ENCODE data around the gene DENND2C. TPM values are rescaled to one million over a fixed set of nuclear protein-coding genes. Genes with fewer than 3 reads are reported as not detected.
A peak's percentile ranks its signal among the peaks of the same experiment; 100 is the strongest.

DENND2C gene
- total and polyA plus RNA-seq, 4 experiments from 2014 or later: 0.45 to 0.78 (median 0.66) TPM

DNA sequence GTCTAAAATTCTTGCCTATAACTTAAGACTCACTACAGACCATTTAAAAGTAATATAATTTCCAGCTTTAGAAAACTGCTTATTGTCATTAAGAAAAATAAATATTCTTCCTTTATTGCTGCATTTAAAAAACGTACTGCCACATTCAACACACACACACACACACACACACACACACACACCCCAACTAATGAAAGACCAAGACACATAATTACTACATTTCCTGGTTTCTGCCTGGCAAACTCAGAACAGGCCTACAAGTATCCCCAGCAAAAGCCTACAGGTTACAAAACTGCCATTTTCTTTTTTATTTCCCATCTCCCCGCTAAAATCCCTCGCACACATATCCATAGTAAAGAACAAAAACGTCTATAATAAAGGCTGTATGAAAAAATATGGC is 1.5 kb downstream of the DENND2C start:
- H3K9me3 Mint-ChIP-seq: no peaks in the 10 kb centered on the region
- H3K36me3 ChIP-seq (ENCODE audit: insufficient read depth, low read length): no peaks in the 10 kb centered on the region
- no peak overlapping the region for H3K27ac ChIP-seq (ENCODE audit: low read depth, low read length)
- H3K4me1 ChIP-seq (ENCODE audit: insufficient read depth, low read length): peaks cover 7% of the 10 kb centered on the region
- H3K9me3 ChIP-seq (ENCODE audit: control insufficient read depth in 1 of 2, low read length in 2 of 2): no peaks in the 10 kb centered on the region
- H3K4me1 Mint-ChIP-seq: peaks cover 6 to 14% (median 10%) of the 10 kb centered on the region in 4 donors
- H3K27me3 ChIP-seq (ENCODE audit: insufficient read depth, low read length): no peaks in the 10 kb centered on the region
- no peak for DNase-seq
- H3K27ac Mint-ChIP-seq: no peak overlapping the region
- H3K4me3 Mint-ChIP-seq: peak overlapping the region in 2 of 8 donors; percentile 5 to 46
- H3K36me3 Mint-ChIP-seq: peaks cover 0 to 2% of the 10 kb centered on the region in 2 donors
- POLR2A ChIA-PET (ENCODE audit: partially characterized antibody): no interaction called here
- H3K4me3 ChIP-seq (ENCODE audit: low read length in 2 of 2): no peak overlapping the region
- peaks cover 4 to 5% of the 10 kb centered on the region in 2 donors for H3K27me3 Mint-ChIP-seq
- CTCF ChIA-PET (ENCODE audit: partially characterized antibody): interaction anchor here (1.6 kb wide), 1 partner anchor 322 kb away, joined by 4 read pairs; no protein-coding TSS in a partner anchor
- intact Hi-C loops (cut with micrococcal nuclease): no loop called here

DNA sequence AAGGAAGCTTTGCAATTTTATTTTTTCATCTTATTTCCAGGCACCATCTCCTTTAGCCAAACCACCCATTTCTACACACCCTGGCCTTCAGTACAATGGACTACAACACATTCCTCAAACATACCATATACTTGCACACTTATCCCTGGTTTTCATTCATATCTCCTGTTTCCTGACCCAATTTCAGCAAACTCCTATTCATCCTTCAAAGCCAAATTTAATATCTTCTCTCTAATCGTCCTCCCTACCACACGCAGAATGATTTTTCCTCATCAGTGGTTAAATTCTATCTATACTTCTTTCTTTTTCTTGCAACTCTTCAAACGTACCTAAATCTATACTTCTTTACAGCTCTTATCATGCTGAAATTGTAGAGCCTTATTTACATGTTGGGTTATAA is 2.9 kb downstream of the DENND2C start:
- CTCF ChIA-PET (ENCODE audit: partially characterized antibody): interaction anchor here (1.6 kb wide), 1 partner anchor 320 kb away, joined by 4 read pairs; no protein-coding TSS in a partner anchor
- POLR2A ChIA-PET (ENCODE audit: partially characterized antibody): no interaction called here
- H3K4me3 Mint-ChIP-seq: no peak overlapping the region
- H3K4me1 Mint-ChIP-seq: peaks cover 6 to 14% (median 10%) of the 10 kb centered on the region in 4 donors
- H3K36me3 Mint-ChIP-seq: peaks cover 0 to 2% of the 10 kb centered on the region in 2 donors
- peaks cover 4 to 5% of the 10 kb centered on the region in 2 donors for H3K27me3 Mint-ChIP-seq
- Histone ChIP-seq H3K27ac (ENCODE audit: low read depth, low read length) (no peak overlapping the region), H3K4me3 (ENCODE audit: low read length in 2 of 2) (no peak overlapping the region), H3K27me3 (ENCODE audit: insufficient read depth, low read length) (no peaks in the 10 kb centered on the region), H3K9me3 (ENCODE audit: control insufficient read depth in 1 of 2, low read length in 2 of 2) (no peaks in the 10 kb centered on the region), H3K4me1 (ENCODE audit: insufficient read depth, low read length) (peaks cover 7% of the 10 kb centered on the region), H3K36me3 (ENCODE audit: insufficient read depth, low read length) (no peaks in the 10 kb centered on the region)
- H3K9me3 Mint-ChIP-seq: no peaks in the 10 kb centered on the region
- intact Hi-C loops (cut with micrococcal nuclease): no loop called here
- DNase-seq: no peak
- H3K27ac Mint-ChIP-seq: no peak overlapping the region

DNA sequence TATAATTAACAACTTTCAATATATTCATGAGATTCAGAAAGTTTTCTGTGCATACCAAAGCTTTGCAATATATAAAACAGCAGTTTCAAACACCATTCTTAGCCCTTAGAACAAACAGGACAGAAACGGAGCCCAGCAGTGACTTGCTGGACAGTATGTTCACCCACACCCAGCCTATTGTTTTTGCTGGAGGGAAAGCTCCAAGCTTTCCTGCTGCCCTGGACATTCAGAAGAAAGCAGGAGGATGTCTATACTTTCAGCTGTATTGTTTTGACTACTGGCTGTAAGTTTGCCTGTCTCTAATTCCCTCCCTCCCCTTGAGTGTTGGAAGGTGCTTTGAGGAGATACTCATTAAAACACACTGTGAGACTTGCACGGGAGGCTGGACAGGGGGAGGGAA is 9.6 kb downstream of the DENND2C start:
- ChIA-PET CTCF (ENCODE audit: partially characterized antibody) (interaction anchor here (0.8 kb wide), 1 partner anchor 683 kb away, joined by 4 read pairs; no protein-coding TSS in a partner anchor), POLR2A (ENCODE audit: partially characterized antibody) (no interaction called here)
- intact Hi-C loops (cut with micrococcal nuclease): no loop called here
- Histone ChIP-seq H3K27ac (ENCODE audit: low read depth, low read length) (no peak overlapping the region), H3K27me3 (ENCODE audit: insufficient read depth, low read length) (no peaks in the 10 kb centered on the region), H3K36me3 (ENCODE audit: insufficient read depth, low read length) (no peaks in the 10 kb centered on the region), H3K4me1 (ENCODE audit: insufficient read depth, low read length) (no peaks in the 10 kb centered on the region), H3K9me3 (ENCODE audit: control insufficient read depth in 1 of 2, low read length in 2 of 2) (no peaks in the 10 kb centered on the region), H3K4me3 (ENCODE audit: low read length in 2 of 2) (no peak overlapping the region)
- Mint-ChIP-seq H3K4me3 (peak overlapping the region in 1 of 8 donors; percentile 15), H3K36me3 (no peaks in the 10 kb centered on the region), H3K9me3 (no peaks in the 10 kb centered on the region), H3K4me1 (no peaks in the 10 kb centered on the region), H3K27me3 (peaks cover 13% of the 10 kb centered on the region in 2 donors), H3K27ac (no peak overlapping the region)
- no peak for DNase-seq

DNA sequence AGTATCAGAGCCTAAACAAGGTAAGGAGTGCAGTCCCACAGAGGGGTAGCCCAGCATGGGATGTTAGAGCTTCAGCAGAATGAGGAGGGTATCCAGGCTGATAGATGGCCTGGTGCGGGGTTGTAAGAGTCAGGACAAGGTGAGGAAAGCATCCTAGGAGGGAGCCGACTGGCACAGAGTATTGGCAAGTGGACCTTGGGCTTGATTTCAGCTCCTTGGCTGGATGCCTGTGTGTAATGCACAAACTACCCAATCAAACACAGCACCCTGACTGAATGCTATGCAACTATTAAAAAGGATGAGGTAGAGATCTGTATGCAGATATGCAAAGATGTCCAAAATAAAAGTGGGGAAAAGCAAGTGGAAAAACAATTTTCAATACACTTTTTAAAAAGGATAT is 18.0 kb downstream of the DENND2C start:
- POLR2A ChIA-PET (ENCODE audit: partially characterized antibody): no interaction called here
- H3K27ac ChIP-seq (ENCODE audit: low read depth, low read length): no peak overlapping the region

DNA sequence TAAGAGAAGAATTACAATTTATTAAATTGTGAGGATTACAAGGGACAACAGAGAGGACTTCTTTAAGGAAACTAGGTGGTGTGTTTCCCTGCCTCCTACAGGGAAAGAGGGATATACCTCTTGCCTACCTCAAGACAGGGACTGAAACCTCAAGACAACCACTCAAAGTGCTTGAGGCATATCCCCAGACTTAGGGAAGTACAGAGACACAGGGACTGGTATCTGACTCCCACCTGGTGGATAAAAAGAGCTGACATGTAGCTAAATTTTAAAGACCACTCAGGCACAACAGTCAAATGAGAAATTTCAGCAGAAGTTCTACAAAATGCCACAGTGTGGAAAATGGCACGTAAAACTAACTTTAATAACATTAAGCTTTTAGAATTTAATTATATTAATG is 21.3 kb downstream of the DENND2C start:
- no peak for DNase-seq
- intact Hi-C loops (cut with micrococcal nuclease): no loop called here
- Mint-ChIP-seq H3K36me3 (no peaks in the 10 kb centered on the region), H3K9me3 (no peaks in the 10 kb centered on the region), H3K27ac (no peak overlapping the region), H3K4me3 (no peak overlapping the region), H3K4me1 (no peaks in the 10 kb centered on the region), H3K27me3 (peaks cover 0 to 1% of the 10 kb centered on the region in 2 donors)
- Histone ChIP-seq H3K9me3 (ENCODE audit: control insufficient read depth in 1 of 2, low read length in 2 of 2) (no peaks in the 10 kb centered on the region), H3K36me3 (ENCODE audit: insufficient read depth, low read length) (no peaks in the 10 kb centered on the region), H3K27me3 (ENCODE audit: insufficient read depth, low read length) (no peaks in the 10 kb centered on the region), H3K27ac (ENCODE audit: low read depth, low read length) (no peak overlapping the region), H3K4me1 (ENCODE audit: insufficient read depth, low read length) (no peaks in the 10 kb centered on the region), H3K4me3 (ENCODE audit: low read length in 2 of 2) (no peak overlapping the region)
- POLR2A ChIA-PET (ENCODE audit: partially characterized antibody): no interaction called here
- CTCF ChIA-PET (ENCODE audit: partially characterized antibody): no interaction called here

More for the DNA sequence above, 18.0 kb downstream of the DENND2C start:
- Histone ChIP-seq H3K4me3 (ENCODE audit: low read length in 2 of 2) (no peak overlapping the region), H3K36me3 (ENCODE audit: insufficient read depth, low read length) (no peaks in the 10 kb centered on the region), H3K27me3 (ENCODE audit: insufficient read depth, low read length) (no peaks in the 10 kb centered on the region), H3K4me1 (ENCODE audit: insufficient read depth, low read length) (no peaks in the 10 kb centered on the region), H3K9me3 (ENCODE audit: control insufficient read depth in 1 of 2, low read length in 2 of 2) (no peaks in the 10 kb centered on the region)
- Mint-ChIP-seq H3K36me3 (no peaks in the 10 kb centered on the region), H3K27ac (no peak overlapping the region), H3K27me3 (peaks cover 1% of the 10 kb centered on the region in 2 donors), H3K9me3 (no peaks in the 10 kb centered on the region), H3K4me3 (no peak overlapping the region), H3K4me1 (no peaks in the 10 kb centered on the region)
- CTCF ChIA-PET (ENCODE audit: partially characterized antibody): interaction anchor here (1.7 kb wide), 1 partner anchor 10 kb away, joined by 5 read pairs; no protein-coding TSS in a partner anchor
- DNase-seq: no peak
- intact Hi-C loops (cut with micrococcal nuclease): no loop called here

DNA sequence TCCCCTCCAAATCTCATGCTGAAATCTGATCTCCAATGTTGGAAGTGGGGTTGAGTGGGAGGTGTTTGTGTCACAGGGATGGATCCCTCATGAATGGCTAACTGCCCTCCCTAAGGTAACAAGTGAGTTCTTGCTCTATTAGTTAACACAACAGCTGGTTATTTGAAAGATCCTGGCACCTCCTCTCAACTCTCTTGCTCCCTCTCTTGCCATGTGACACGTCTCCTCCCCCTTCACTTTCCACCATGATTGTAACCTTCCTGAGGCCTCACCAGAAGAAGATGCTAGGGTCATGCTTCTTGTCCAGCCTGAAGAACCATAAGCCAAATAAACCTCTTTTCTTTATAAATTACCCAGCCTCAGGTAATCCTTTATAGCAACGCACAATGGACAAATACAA is 28.5 kb downstream of the DENND2C start:
- no peaks in the 10 kb centered on the region for H3K9me3 ChIP-seq (ENCODE audit: control insufficient read depth in 1 of 2, low read length in 2 of 2)
- no peak overlapping the region for H3K4me3 ChIP-seq (ENCODE audit: low read length in 2 of 2)
- Mint-ChIP-seq H3K4me1 (no peaks in the 10 kb centered on the region), H3K36me3 (no peaks in the 10 kb centered on the region), H3K4me3 (no peak overlapping the region), H3K27me3 (peaks cover 0 to 6% of the 10 kb centered on the region in 2 donors), H3K27ac (no peak overlapping the region), H3K9me3 (no peaks in the 10 kb centered on the region)
- H3K27ac ChIP-seq (ENCODE audit: low read depth, low read length): no peak overlapping the region
- H3K4me1 ChIP-seq (ENCODE audit: insufficient read depth, low read length): no peaks in the 10 kb centered on the region
- ChIA-PET CTCF (ENCODE audit: partially characterized antibody) (interaction anchor here (1.6 kb wide), 1 partner anchor 10 kb away, joined by 5 read pairs; no protein-coding TSS in a partner anchor), POLR2A (ENCODE audit: partially characterized antibody) (no interaction called here)
- DNase-seq: no peak
- intact Hi-C loops (cut with micrococcal nuclease): no loop called here
- H3K27me3 ChIP-seq (ENCODE audit: insufficient read depth, low read length): peaks cover 7% of the 10 kb centered on the region
- no peaks in the 10 kb centered on the region for H3K36me3 ChIP-seq (ENCODE audit: insufficient read depth, low read length)

DNA sequence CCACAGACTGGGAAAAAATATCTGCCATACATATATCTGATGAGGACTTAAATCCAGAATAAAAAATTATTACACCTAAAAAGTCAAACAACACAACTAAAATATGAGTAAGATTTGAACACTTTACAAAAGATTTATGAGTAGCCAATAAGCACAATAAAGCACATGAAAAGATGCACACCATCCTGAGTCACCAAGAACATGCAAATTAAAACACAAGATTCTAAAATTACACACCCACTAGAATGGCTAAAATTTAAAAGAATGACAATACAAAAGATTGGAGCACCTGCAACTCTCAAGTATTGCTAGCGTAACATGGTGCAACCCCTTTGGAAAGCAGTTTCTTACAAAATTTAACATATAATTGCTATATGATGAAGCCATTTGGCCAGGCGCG is 30.9 kb downstream of the DENND2C start:
- no peak for DNase-seq
- Histone ChIP-seq H3K4me1 (ENCODE audit: insufficient read depth, low read length) (no peaks in the 10 kb centered on the region), H3K27me3 (ENCODE audit: insufficient read depth, low read length) (peaks cover 7% of the 10 kb centered on the region), H3K9me3 (ENCODE audit: control insufficient read depth in 1 of 2, low read length in 2 of 2) (no peaks in the 10 kb centered on the region), H3K4me3 (ENCODE audit: low read length in 2 of 2) (no peak overlapping the region), H3K36me3 (ENCODE audit: insufficient read depth, low read length) (no peaks in the 10 kb centered on the region), H3K27ac (ENCODE audit: low read depth, low read length) (no peak overlapping the region)
- POLR2A ChIA-PET (ENCODE audit: partially characterized antibody): no interaction called here
- intact Hi-C loops (cut with micrococcal nuclease): no loop called here
- no peaks in the 10 kb centered on the region for H3K9me3 Mint-ChIP-seq
- H3K4me3 Mint-ChIP-seq: no peak overlapping the region
- CTCF ChIA-PET (ENCODE audit: partially characterized antibody): interaction anchor here (0.5 kb wide), 1 partner anchor 292 kb away, joined by 4 read pairs; no protein-coding TSS in a partner anchor
- H3K4me1 Mint-ChIP-seq: no peaks in the 10 kb centered on the region
- H3K36me3 Mint-ChIP-seq: no peaks in the 10 kb centered on the region
- no peak overlapping the region for H3K27ac Mint-ChIP-seq
- peaks cover 3 to 8% of the 10 kb centered on the region in 2 donors for H3K27me3 Mint-ChIP-seq

Measured in CD4-positive, alpha-beta memory T cell (primary cell).